ENCODE measurements around the gene GZMB. TPM values are rescaled to one million over a fixed set of nuclear protein-coding genes. Genes with fewer than 3 reads are reported as not detected.

The GZMB gene, protein sequence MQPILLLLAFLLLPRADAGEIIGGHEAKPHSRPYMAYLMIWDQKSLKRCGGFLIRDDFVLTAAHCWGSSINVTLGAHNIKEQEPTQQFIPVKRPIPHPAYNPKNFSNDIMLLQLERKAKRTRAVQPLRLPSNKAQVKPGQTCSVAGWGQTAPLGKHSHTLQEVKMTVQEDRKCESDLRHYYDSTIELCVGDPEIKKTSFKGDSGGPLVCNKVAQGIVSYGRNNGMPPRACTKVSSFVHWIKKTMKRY
- not detected in 2 replicates for polyA plus RNA-seq (2013)

GRCh38 chr14:24634158-24634557, at the start of gene GZMB:
TSS of gene GZMB (minus strand) at chr14:24634190. CDS start at chr14:24634160, 30 bp downstream.
- Histone ChIP-seq H2AFZ (ENCODE audit: insufficient read depth, low read length, poor library complexity) (no peak within 1 kb of the TSS), H3K4me1 (ENCODE audit: control insufficient read depth in 1 of 2, insufficient read depth in 2 of 2, low read length in 2 of 2) (no peaks in the 10 kb centered on the region), H3K27ac (ENCODE audit: low read depth, low read length) (no peak within 1 kb of the TSS), H4K8ac (ENCODE audit: low read depth, low read length) (no peak within 1 kb of the TSS), H3K14ac (ENCODE audit: low read length) (no peak within 1 kb of the TSS), H2BK12ac (ENCODE audit: low read length) (no peak within 1 kb of the TSS), H3K27me3 (ENCODE audit: insufficient read depth, low read length) (no peaks in the 10 kb centered on the region), H4K91ac (ENCODE audit: low read depth, low read length) (no peak within 1 kb of the TSS), H3K79me2 (ENCODE audit: control insufficient read depth, insufficient read depth, low read length, poor library complexity) (no peaks in the 10 kb centered on the region), H3K9ac (ENCODE audit: low read length) (no peak within 1 kb of the TSS), H2AK5ac (ENCODE audit: low read length) (no peak within 1 kb of the TSS), H2BK120ac (ENCODE audit: insufficient read depth, low read length, poor library complexity) (no peak within 1 kb of the TSS), H3K9me3 (ENCODE audit: insufficient read depth, low read depth, low read length) (peaks cover 41% of the 10 kb centered on the region), H3K4me3 (ENCODE audit: low read depth, low read length) (no peak within 1 kb of the TSS), H3K79me1 (ENCODE audit: low read length) (no peaks in the 10 kb centered on the region), H3K4me2 (ENCODE audit: low read length) (no peak within 1 kb of the TSS), H3K4ac (ENCODE audit: low read depth, low read length) (no peak within 1 kb of the TSS), H3K36me3 (ENCODE audit: control insufficient read depth in 1 of 2, insufficient read depth in 2 of 2, low read length in 2 of 2) (no peaks in the 10 kb centered on the region), H2BK5ac (ENCODE audit: low read depth, low read length, poor library complexity) (no peak within 1 kb of the TSS), H4K12ac (ENCODE audit: low read depth, low read length) (no peak within 1 kb of the TSS), H3K18ac (ENCODE audit: low read length) (no peak within 1 kb of the TSS), H3K23ac (ENCODE audit: low read length) (no peak within 1 kb of the TSS)
- no peak for DNase-seq
- WGBS (ENCODE audit: extremely low coverage, insufficient coverage, insufficient read length), result no CpG with 5 or more reads among the region's 2 CpGs

DNA sequence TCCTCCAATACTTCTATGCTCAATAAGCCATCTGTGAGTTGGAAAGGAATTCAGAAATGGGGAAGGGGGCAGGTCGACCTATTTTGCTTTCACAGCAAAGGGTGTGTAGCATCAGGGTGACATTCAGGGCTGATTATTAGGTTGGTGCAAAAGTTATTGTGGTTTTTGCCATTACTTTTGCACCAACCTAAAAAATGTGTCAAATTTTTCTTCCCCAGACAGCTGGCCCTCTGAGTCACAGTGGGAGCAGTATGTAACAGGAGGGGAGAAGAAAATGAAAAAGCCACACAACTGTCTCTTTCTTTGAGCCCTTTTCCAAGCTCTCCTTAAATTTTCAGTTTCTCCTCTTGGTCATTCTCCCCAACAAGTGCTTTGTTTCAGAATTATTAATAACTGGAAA, 47.1 kb upstream of the GZMB start:
- H3K4me1 ChIP-seq (ENCODE audit: control insufficient read depth in 1 of 2, insufficient read depth in 2 of 2, low read length in 2 of 2), result no peaks in the 10 kb centered on the region
- no peak overlapping the region for H2BK12ac ChIP-seq (ENCODE audit: low read length)
- no peak overlapping the region for H3K4me3 ChIP-seq (ENCODE audit: low read depth, low read length)
- H3K4me2 ChIP-seq (ENCODE audit: low read length), result no peak overlapping the region
- H3K4ac ChIP-seq (ENCODE audit: low read depth, low read length), result no peak overlapping the region
- no peak overlapping the region for H3K23ac ChIP-seq (ENCODE audit: low read length)
- H4K91ac ChIP-seq (ENCODE audit: low read depth, low read length), result no peak overlapping the region
- H3K9me3 ChIP-seq (ENCODE audit: insufficient read depth, low read depth, low read length), result no peaks in the 10 kb centered on the region
- H3K9ac ChIP-seq (ENCODE audit: low read length), result no peak overlapping the region
- no peak for DNase-seq
- no peak overlapping the region for H2AK5ac ChIP-seq (ENCODE audit: low read length)
- no peak overlapping the region for H2AFZ ChIP-seq (ENCODE audit: insufficient read depth, low read length, poor library complexity)
- no peak overlapping the region for H2BK5ac ChIP-seq (ENCODE audit: low read depth, low read length, poor library complexity)
- H3K79me2 ChIP-seq (ENCODE audit: control insufficient read depth, insufficient read depth, low read length, poor library complexity), result no peaks in the 10 kb centered on the region
- no peak overlapping the region for H4K8ac ChIP-seq (ENCODE audit: low read depth, low read length)
- no peaks in the 10 kb centered on the region for H3K27me3 ChIP-seq (ENCODE audit: insufficient read depth, low read length)
- no peaks in the 10 kb centered on the region for H3K79me1 ChIP-seq (ENCODE audit: low read length)
- H3K36me3 ChIP-seq (ENCODE audit: control insufficient read depth in 1 of 2, insufficient read depth in 2 of 2, low read length in 2 of 2), result no peaks in the 10 kb centered on the region
- no peak overlapping the region for H4K12ac ChIP-seq (ENCODE audit: low read depth, low read length)
- WGBS (ENCODE audit: extremely low coverage, insufficient coverage, insufficient read length), result no CpG with 5 or more reads among the region's 1 CpG
- H3K18ac ChIP-seq (ENCODE audit: low read length), result no peak overlapping the region
- no peak overlapping the region for H2BK120ac ChIP-seq (ENCODE audit: insufficient read depth, low read length, poor library complexity)
- H3K27ac ChIP-seq (ENCODE audit: low read depth, low read length), result no peak overlapping the region
- H3K14ac ChIP-seq (ENCODE audit: low read length), result no peak overlapping the region

- Histone ChIP-seq H3K14ac (ENCODE audit: low read length) (no peak overlapping the region), H3K79me1 (ENCODE audit: low read length) (no peaks in the 10 kb centered on the region), H2BK120ac (ENCODE audit: insufficient read depth, low read length, poor library complexity) (no peak overlapping the region), H3K9me3 (ENCODE audit: insufficient read depth, low read depth, low read length) (no peaks in the 10 kb centered on the region), H3K4me1 (ENCODE audit: control insufficient read depth in 1 of 2, insufficient read depth in 2 of 2, low read length in 2 of 2) (no peaks in the 10 kb centered on the region), H2AFZ (ENCODE audit: insufficient read depth, low read length, poor library complexity) (no peak overlapping the region), H3K79me2 (ENCODE audit: control insufficient read depth, insufficient read depth, low read length, poor library complexity) (no peaks in the 10 kb centered on the region), H4K12ac (ENCODE audit: low read depth, low read length) (no peak overlapping the region), H3K36me3 (ENCODE audit: control insufficient read depth in 1 of 2, insufficient read depth in 2 of 2, low read length in 2 of 2) (no peaks in the 10 kb centered on the region), H2AK5ac (ENCODE audit: low read length) (no peak overlapping the region), H4K91ac (ENCODE audit: low read depth, low read length) (no peak overlapping the region), H3K27me3 (ENCODE audit: insufficient read depth, low read length) (no peaks in the 10 kb centered on the region), H4K8ac (ENCODE audit: low read depth, low read length) (no peak overlapping the region), H3K4me3 (ENCODE audit: low read depth, low read length) (no peak overlapping the region), H3K9ac (ENCODE audit: low read length) (no peak overlapping the region), H3K27ac (ENCODE audit: low read depth, low read length) (no peak overlapping the region), H2BK12ac (ENCODE audit: low read length) (no peak overlapping the region), H3K4me2 (ENCODE audit: low read length) (no peak overlapping the region), H2BK5ac (ENCODE audit: low read depth, low read length, poor library complexity) (no peak overlapping the region), H3K4ac (ENCODE audit: low read depth, low read length) (no peak overlapping the region), H3K23ac (ENCODE audit: low read length) (no peak overlapping the region), H3K18ac (ENCODE audit: low read length) (no peak overlapping the region)
- DNase-seq, result no peak
- WGBS (ENCODE audit: extremely low coverage, insufficient coverage, insufficient read length), result no CpG with 5 or more reads among the region's 4 CpGs
Measured at GRCh38 chr14:24680516-24680915, 46.5 kb upstream of the GZMB start.

GRCh38 chr14:24679248-24679961, 45.4 kb upstream of the GZMB start:
- Histone ChIP-seq H3K14ac (ENCODE audit: low read length) (no peak overlapping the region), H3K9ac (ENCODE audit: low read length) (no peak overlapping the region), H3K27me3 (ENCODE audit: insufficient read depth, low read length) (no peaks in the 10 kb centered on the region), H3K4me2 (ENCODE audit: low read length) (no peak overlapping the region), H3K23ac (ENCODE audit: low read length) (no peak overlapping the region), H3K36me3 (ENCODE audit: control insufficient read depth in 1 of 2, insufficient read depth in 2 of 2, low read length in 2 of 2) (no peaks in the 10 kb centered on the region), H2AK5ac (ENCODE audit: low read length) (no peak overlapping the region), H4K12ac (ENCODE audit: low read depth, low read length) (no peak overlapping the region), H3K79me1 (ENCODE audit: low read length) (no peaks in the 10 kb centered on the region), H3K27ac (ENCODE audit: low read depth, low read length) (no peak overlapping the region), H3K79me2 (ENCODE audit: control insufficient read depth, insufficient read depth, low read length, poor library complexity) (no peaks in the 10 kb centered on the region), H4K8ac (ENCODE audit: low read depth, low read length) (no peak overlapping the region), H3K4me3 (ENCODE audit: low read depth, low read length) (no peak overlapping the region), H3K4ac (ENCODE audit: low read depth, low read length) (no peak overlapping the region), H2BK120ac (ENCODE audit: insufficient read depth, low read length, poor library complexity) (no peak overlapping the region), H3K4me1 (ENCODE audit: control insufficient read depth in 1 of 2, insufficient read depth in 2 of 2, low read length in 2 of 2) (no peaks in the 10 kb centered on the region), H4K91ac (ENCODE audit: low read depth, low read length) (no peak overlapping the region), H3K9me3 (ENCODE audit: insufficient read depth, low read depth, low read length) (no peaks in the 10 kb centered on the region), H2BK12ac (ENCODE audit: low read length) (no peak overlapping the region), H2BK5ac (ENCODE audit: low read depth, low read length, poor library complexity) (no peak overlapping the region), H3K18ac (ENCODE audit: low read length) (no peak overlapping the region), H2AFZ (ENCODE audit: insufficient read depth, low read length, poor library complexity) (no peak overlapping the region)
- DNase-seq, result peak in 1 of 2 donors; percentile 2
- WGBS (ENCODE audit: extremely low coverage, insufficient coverage, insufficient read length), result no CpG with 5 or more reads among the region's 12 CpGs
